NK-92 (cell line): ENCODE measurements around the gene OSBP2.
"Not testable (repeated sequence)": the region's sequence is repeated elsewhere in the genome, so short reads cannot be mapped to it uniquely, and the experiment has no call there.

Experiments
- DNase-seq: peaks from one replicate; lab custom pipeline; 2025; ENCODE audit not compliant: unreplicated experiment; lab: John Stamatoyannopoulos, UW

Gene OSBP2

GRCh38 chr22:30675436-30675835, 19.2 kb upstream of the OSBP2 start:
- no peak for DNase-seq

DNA sequence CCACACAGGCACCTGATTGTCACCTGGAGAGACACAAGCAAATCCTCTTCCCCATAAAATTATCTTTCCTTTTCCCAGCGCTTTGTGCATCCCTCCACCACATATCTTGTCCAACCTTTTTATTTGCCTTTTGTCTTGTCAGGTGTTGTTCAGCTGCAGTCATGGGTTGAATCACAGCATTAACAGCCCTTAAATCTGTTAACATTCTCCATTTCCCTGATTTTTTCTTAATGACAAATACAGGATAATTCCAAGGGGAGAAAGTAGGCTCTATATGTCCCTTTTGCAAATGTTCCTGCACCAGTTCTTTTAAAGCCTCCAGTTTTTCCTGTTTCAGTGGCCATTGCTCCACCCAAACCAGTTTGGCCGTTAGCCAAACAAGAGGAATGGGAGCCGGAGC, 18.1 kb upstream of the OSBP2 start:
- not testable (repeated sequence) for DNase-seq

- DNase-seq: not testable (repeated sequence)
These were observed 14.6 kb upstream of the OSBP2 start for GRCh38 chr22:30679895-30680690.

- DNase-seq: no peak
These were observed 13.5 kb upstream of the OSBP2 start for GRCh38 chr22:30680991-30681770.

DNA sequence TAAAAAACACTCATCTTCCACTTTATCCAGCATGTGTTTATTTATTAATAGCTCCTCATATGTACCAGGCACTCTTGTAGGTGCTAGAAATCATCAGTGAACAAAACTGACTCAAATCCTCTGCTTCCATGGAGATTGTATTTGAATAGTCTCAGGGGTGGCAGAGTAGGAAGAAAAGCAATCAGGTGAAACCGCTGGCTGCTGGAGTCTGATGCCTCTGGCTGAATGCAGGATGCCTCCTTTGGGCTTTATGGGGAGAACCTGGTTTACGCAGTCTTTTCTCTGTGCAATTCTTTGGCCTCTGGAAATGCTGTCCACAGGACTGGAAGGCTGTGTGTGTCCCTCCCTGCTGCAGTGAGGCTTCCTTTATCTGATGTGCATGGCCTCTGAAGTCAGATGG, 12.8 kb upstream of the OSBP2 start:
- DNase-seq: no peak

DNA sequence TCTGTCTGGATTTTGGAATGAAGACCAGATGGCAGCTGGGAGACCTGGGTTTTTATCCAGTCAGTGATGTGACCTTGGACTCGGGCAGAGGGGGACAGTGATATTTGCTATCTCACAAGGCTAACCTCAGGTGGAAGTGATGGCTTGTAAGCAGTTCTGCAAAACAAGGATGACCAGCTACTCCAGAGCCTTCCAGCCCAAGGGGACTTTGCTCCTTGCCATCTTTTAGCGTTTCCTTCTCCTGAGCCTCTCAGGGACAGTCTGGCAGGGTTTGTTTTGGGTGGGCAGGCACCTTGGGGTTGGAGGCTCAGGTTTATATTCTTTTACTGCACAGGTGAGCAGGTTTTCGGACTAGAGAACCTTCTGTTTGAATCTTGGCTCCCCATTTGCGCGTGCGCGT, 9.5 kb upstream of the OSBP2 start:
- DNase-seq: no peak

GRCh38 chr22:30687358-30687757, 7.3 kb upstream of the OSBP2 start:
- no peak for DNase-seq

DNA sequence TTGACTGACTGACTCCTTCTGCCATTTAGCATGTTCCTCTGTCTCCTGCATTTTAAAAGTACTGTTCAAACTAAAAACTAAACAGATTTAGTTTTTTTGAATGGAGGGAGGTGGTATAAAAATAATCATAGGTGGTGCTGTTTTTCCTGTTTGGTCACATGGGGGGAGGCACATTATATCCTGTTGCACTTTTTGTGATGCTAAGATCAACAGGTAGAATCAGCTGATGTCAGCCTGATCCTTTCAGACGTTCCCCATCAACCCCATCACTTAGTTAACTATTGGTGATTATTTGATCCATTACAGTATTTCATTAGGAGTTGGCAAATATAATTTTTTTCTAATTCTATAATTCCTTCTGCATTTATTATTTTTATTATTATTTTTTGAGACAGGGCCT, 5.1 kb upstream of the OSBP2 start:
- no peak for DNase-seq

GRCh38 chr22:30691204-30691603, 3.5 kb upstream of the OSBP2 start:
- no peak for DNase-seq

DNA sequence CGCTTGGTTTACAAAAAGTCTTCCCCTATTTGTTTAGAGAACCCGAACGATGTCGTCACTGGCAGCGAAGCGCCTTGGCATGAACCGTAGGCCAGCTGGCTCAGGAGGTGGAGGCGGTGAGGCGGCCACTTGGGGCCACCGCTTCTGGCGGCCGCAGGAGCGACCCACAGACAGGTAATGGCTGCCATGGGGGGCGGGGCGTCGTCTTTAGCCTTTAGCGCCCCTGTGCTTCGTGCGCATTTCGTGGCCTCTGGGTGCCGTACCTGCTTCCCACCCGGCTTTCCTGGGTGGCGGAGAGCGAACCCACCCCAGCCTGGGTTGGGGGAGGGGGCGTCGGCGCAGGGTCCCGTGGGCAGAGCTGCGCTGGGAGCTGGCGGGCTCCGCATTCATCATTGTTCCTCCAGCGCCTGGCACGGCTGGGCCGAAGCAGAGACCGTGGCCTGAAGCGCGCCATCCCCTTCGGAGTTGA, 469 bp upstream of the OSBP2 start:
- DNase-seq: no peak

- DNase-seq: no peak
These were observed 727 bp downstream of the OSBP2 start for GRCh38 chr22:30695351-30695851.

DNA sequence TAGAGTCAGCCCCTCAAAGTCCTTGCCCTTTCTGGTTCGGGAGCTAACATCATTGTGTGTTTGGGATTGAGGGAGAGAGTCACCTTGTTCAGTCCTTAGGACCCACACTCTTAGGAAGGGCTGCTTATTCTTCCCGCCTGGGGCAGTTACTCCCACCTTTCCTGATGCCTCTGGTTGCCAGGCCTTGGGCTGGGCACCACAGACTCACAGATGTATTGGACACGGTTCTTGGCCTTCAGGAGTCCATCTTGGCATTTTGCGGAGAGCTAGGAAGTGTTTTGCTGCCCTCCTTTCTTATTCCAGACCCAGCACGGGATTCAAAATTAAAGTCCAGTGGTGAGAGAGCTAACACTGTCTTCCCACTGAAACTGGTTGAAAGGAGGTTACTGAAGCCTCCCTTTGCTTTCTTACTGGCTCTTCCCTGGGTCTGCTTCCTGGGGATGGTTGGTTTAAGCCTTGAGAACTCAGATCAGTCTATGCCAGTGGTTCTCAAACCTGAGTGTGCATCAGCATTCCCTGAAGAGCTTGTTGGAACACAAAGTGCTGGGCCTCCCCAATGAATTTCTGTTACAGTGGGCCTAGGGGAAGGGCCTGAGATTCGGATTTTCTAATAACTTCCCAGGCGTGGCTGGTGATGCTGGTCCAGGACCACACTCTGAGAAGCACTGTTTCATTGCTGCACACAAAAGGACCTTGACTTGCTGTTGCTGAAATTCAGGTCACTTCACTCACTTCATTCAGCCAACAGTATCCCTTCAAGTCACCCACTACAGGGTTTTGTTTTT, 1.4 kb downstream of the OSBP2 start:
- DNase-seq: no peak

GRCh38 chr22:30697975-30698374, 3.3 kb downstream of the OSBP2 start:
- DNase-seq: no peak

DNA sequence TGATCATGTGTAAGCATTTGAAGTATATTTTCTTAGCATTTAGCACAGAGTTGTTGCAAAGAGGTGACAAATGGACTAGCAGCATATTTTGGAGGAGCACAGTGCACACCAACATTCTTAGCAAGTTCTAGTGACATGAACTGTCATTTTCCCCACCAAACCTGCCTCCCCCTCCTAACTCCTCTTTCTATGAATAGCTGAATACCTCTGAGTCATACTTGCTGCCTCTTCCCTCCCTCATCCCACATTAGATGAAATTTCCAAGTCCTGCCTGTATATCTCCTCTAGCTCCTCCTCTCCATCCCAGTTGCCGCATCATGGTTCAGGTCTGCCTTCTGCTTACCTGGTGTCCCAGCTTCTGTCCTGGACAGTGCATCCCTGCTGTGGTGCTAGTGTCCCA, 7.2 kb downstream of the OSBP2 start:
- DNase-seq: no peak

DNA sequence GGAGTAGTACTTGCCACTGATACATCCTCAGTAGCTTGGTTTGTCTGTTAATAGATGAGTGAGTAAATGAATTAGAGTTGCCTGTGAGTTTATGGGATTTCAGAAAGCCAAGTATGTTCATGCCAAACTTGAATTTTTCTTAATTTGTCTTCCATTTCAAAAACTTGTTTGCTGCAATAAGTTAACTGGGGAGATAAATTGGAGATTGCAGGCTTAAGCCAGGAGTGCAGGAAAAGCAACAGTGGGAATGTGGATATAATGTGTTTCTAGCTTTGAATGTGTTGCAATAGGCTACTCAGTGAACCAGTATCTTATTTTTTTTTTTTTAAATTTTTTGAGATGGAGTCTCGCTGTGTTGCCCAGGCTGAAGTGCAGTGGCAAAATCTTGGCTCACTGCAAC, 8.2 kb downstream of the OSBP2 start:
- DNase-seq: no peak

DNA sequence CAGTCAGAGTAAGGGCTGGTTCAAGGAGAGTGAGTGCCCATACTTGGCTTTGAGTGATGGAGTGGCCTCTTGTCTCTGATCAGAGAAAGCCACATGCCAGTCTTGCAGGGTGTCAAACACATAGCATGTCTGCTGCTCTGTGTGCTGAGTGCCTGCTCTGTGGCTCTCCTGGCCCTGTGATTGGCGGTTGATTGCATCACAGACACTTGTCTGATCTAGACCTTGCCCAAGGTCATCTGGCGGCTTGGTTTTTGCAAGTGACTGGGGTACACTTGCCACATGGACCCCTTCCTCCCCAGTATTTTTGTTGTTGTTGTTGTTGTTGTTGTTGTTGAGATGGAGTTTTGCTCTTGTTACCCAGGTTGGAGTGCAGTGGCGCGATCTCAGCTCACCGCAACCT, 10.3 kb downstream of the OSBP2 start:
- DNase-seq: no peak

DNA sequence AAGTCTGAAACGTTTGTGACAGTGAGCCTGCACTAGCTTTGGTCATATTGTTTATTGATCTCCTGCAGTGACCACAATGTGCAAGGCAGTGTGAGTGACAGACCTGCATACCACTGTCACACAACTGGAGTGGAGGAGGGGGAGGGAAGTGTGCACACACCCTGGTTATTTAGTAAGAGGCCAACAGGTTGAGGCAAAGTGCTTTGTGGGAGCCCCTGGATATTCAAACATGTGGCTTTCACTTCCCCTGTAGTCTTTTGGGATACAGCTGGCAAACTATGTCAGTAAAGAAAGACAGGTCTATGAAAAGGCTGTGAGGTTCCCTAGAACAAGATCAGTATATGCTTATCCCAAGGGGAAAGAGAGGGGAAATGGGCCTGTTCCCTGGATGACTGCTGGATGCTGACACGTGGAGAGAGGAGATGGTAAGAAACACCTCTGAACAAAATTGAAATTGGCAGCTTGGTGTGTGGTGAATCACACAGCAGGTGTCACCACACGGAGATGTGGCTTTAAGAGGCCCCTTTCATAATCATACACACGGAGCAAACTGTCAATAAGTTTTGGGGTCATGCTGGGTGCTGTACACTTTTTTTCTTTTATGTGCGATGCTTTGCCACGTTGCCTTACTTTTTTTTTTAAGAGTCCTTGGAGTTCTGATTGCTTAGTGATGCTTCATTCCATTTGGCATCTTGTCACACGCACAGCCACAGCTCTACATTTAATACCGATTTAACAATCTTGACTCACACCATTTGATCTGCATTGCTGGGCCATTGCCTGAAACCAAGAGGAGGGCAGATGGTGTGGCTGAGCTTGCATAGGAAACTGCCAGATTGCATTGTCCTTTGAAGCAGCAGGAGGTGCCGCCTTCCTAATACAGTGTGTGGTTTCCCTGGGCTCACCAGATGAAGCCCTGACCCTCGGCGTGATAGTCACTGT, 11.3 kb downstream of the OSBP2 start:
- DNase-seq: no peak

DNA sequence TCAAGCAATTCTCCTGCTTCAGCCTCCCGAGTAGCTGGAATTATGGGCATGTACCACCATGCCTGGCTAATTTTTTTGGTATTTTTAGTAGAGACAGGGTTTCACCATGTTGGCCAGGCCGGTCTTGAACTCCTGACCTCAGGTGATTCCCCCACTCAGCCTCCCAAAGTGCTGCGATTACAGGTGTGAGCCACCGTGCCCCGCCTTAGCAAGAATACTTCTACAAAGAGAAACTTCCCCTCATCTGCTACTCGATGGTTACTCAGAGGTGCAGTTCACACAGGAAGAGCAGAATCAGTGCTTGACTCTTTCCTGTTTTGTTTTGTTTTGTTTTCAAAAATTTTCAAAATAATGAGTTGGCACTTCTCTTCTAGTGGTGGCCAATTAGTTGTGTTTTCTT, 15.3 kb downstream of the OSBP2 start:
- DNase-seq: not testable (repeated sequence)

- no peak for DNase-seq
These were observed 17.4 kb downstream of the OSBP2 start for GRCh38 chr22:30712094-30712493.

DNA sequence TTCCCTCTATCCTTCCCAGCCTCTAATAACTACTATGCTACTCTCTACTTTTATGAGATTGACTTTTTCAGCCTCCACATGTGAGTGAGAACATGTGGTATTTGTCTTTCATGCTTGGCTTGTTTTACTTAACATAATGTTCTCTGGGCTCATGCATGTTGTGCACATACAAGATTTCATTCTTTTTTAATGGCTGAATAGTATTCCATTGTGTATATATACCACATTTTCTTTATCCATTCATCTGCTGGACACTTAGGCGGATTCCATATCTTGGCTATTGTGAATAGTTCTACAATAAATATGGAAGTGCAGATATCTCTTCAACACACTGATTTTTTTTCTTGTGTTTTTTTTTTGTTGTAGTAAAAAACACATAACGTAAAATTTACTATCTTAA, 19.4 kb downstream of the OSBP2 start:
- DNase-seq: no peak
